Stimulated activated effector memory CD8-positive, alpha-beta T cell treated with anti-CD3 and anti-CD28 coated beads, Interleukin-12 subunit alpha, Interleukin-12 subunit beta, amount 100 ng/mL, for 72 hours (primary cell): ENCODE results near the gene SAYSD1.

Experiments used
- ATAC-seq: fragments of 150-1000 bp; cut with Tn5 transposase; 2 replicates; pipeline ENCODE4 v1.10.0; 2021
- DNase-seq, 2 donors: peaks; one replicate each; pipeline ENCODE4 v3.0.0; 2021 to 2022; ENCODE audit warnings: low spot score in 2 of 2
- H3K27ac Mint-ChIP-seq: one replicate; pipeline ENCODE4 v1.8.0; 2022; ENCODE audit warnings: mild to moderate bottlenecking, mixed read lengths
- H3K36me3 Mint-ChIP-seq: one replicate; pipeline ENCODE4 v1.8.0; 2022; ENCODE audit warnings: mild to moderate bottlenecking, mixed read lengths
- H3K4me1 Mint-ChIP-seq: one replicate; pipeline ENCODE4 v1.8.0; 2022; ENCODE audit warnings: mixed read lengths
- H3K4me3 Mint-ChIP-seq: one replicate; pipeline ENCODE4 v1.8.0; 2022; ENCODE audit warnings: mild to moderate bottlenecking, mixed read lengths
- H3K9me3 Mint-ChIP-seq: one replicate; pipeline ENCODE4 v1.8.0; 2022; ENCODE audit warnings: mixed read lengths

Gene SAYSD1

GRCh38 chr6:39076623-39077535 lies 38.1 kb downstream of the SAYSD1 start:
- ATAC-seq (no peak), DNase-seq (no peak)
- Mint-ChIP-seq H3K4me3 (no peak overlapping the region), H3K4me1 (peaks cover 16% of the 10 kb centered on the region), H3K36me3 (no peaks in the 10 kb centered on the region), H3K9me3 (no peaks in the 10 kb centered on the region), H3K27ac (no peak overlapping the region)

- no peak for ATAC-seq
- no peak overlapping the region for H3K4me3 Mint-ChIP-seq
- H3K27ac Mint-ChIP-seq, result no peak overlapping the region
- peaks cover 16% of the 10 kb centered on the region for H3K4me1 Mint-ChIP-seq
- no peaks in the 10 kb centered on the region for H3K9me3 Mint-ChIP-seq
- no peak for DNase-seq
- no peaks in the 10 kb centered on the region for H3K36me3 Mint-ChIP-seq
Measured at GRCh38 chr6:39075807-39076622, 39.0 kb downstream of the SAYSD1 start.

GRCh38 chr6:39075010-39075686 lies 39.8 kb downstream of the SAYSD1 start:
- H3K4me3 Mint-ChIP-seq, result no peak overlapping the region
- peaks cover 16% of the 10 kb centered on the region for H3K4me1 Mint-ChIP-seq
- DNase-seq (no peak), ATAC-seq (no peak)
- no peak overlapping the region for H3K27ac Mint-ChIP-seq
- H3K36me3 Mint-ChIP-seq, result no peaks in the 10 kb centered on the region
- no peaks in the 10 kb centered on the region for H3K9me3 Mint-ChIP-seq

- Mint-ChIP-seq H3K4me1 (peaks cover 16% of the 10 kb centered on the region), H3K36me3 (no peaks in the 10 kb centered on the region), H3K9me3 (no peaks in the 10 kb centered on the region), H3K27ac (no peak overlapping the region), H3K4me3 (no peak overlapping the region)
- no peak for DNase-seq
- no peak for ATAC-seq
Measured at GRCh38 chr6:39074486-39074885, 40.5 kb downstream of the SAYSD1 start.

GRCh38 chr6:39073471-39074355 lies 41.3 kb downstream of the SAYSD1 start:
- no peaks in the 10 kb centered on the region for H3K36me3 Mint-ChIP-seq
- peaks cover 16% of the 10 kb centered on the region for H3K4me1 Mint-ChIP-seq
- H3K4me3 Mint-ChIP-seq, result no peak overlapping the region
- ATAC-seq (peak; percentile 4), DNase-seq (no peak)
- no peaks in the 10 kb centered on the region for H3K9me3 Mint-ChIP-seq
- H3K27ac Mint-ChIP-seq, result no peak overlapping the region

GRCh38 chr6:39072830-39073229 lies 42.2 kb downstream of the SAYSD1 start:
- Mint-ChIP-seq H3K36me3 (no peaks in the 10 kb centered on the region), H3K9me3 (no peaks in the 10 kb centered on the region), H3K4me3 (no peak overlapping the region), H3K4me1 (peaks cover 16% of the 10 kb centered on the region), H3K27ac (no peak overlapping the region)
- ATAC-seq (no peak), DNase-seq (no peak)

- ATAC-seq, result no peak
- Mint-ChIP-seq H3K4me3 (no peak overlapping the region), H3K4me1 (no peaks in the 10 kb centered on the region)
Measured at GRCh38 chr6:39068391-39068790, 46.6 kb downstream of the SAYSD1 start.

GRCh38 chr6:39065561-39065960 lies 49.4 kb downstream of the SAYSD1 start:
- no peak overlapping the region for H3K27ac Mint-ChIP-seq
- no peaks in the 10 kb centered on the region for H3K4me1 Mint-ChIP-seq
- DNase-seq, result no peak
- H3K36me3 Mint-ChIP-seq, result no peaks in the 10 kb centered on the region
- H3K4me3 Mint-ChIP-seq, result no peak overlapping the region
- no peaks in the 10 kb centered on the region for H3K9me3 Mint-ChIP-seq
- ATAC-seq, result no peak

More at GRCh38 chr6:39068391-39068790, 46.6 kb downstream of the SAYSD1 start:
- H3K9me3 Mint-ChIP-seq, result no peaks in the 10 kb centered on the region
- DNase-seq, result no peak
- no peak overlapping the region for H3K27ac Mint-ChIP-seq
- no peaks in the 10 kb centered on the region for H3K36me3 Mint-ChIP-seq

GRCh38 chr6:39063526-39063925 lies 51.5 kb downstream of the SAYSD1 start:
- Mint-ChIP-seq H3K27ac (no peak overlapping the region), H3K4me1 (no peaks in the 10 kb centered on the region), H3K4me3 (no peak overlapping the region), H3K36me3 (no peaks in the 10 kb centered on the region), H3K9me3 (no peaks in the 10 kb centered on the region)
- no peak for DNase-seq
- ATAC-seq, result no peak

GRCh38 chr6:39062014-39062740 lies 52.8 kb downstream of the SAYSD1 start:
- no peaks in the 10 kb centered on the region for H3K36me3 Mint-ChIP-seq
- no peaks in the 10 kb centered on the region for H3K4me1 Mint-ChIP-seq
- no peaks in the 10 kb centered on the region for H3K9me3 Mint-ChIP-seq
- no peak overlapping the region for H3K4me3 Mint-ChIP-seq
- no peak overlapping the region for H3K27ac Mint-ChIP-seq
- ATAC-seq (no peak), DNase-seq (no peak)

- no peak overlapping the region for H3K4me3 Mint-ChIP-seq
- H3K36me3 Mint-ChIP-seq, result no peaks in the 10 kb centered on the region
- H3K27ac Mint-ChIP-seq, result no peak overlapping the region
- no peaks in the 10 kb centered on the region for H3K4me1 Mint-ChIP-seq
- DNase-seq (no peak), ATAC-seq (no peak)
- no peaks in the 10 kb centered on the region for H3K9me3 Mint-ChIP-seq
Measured at GRCh38 chr6:39061588-39061987, 53.4 kb downstream of the SAYSD1 start.

GRCh38 chr6:39061182-39061581 lies 53.8 kb downstream of the SAYSD1 start:
- DNase-seq (no peak), ATAC-seq (no peak)
- H3K27ac Mint-ChIP-seq, result no peak overlapping the region
- H3K4me3 Mint-ChIP-seq, result no peak overlapping the region
- H3K36me3 Mint-ChIP-seq, result no peaks in the 10 kb centered on the region
- H3K4me1 Mint-ChIP-seq, result no peaks in the 10 kb centered on the region
- no peaks in the 10 kb centered on the region for H3K9me3 Mint-ChIP-seq

GRCh38 chr6:39060467-39061160 lies 54.4 kb downstream of the SAYSD1 start:
- DNase-seq (no peak), ATAC-seq (peak; percentile 14)
- H3K4me3 Mint-ChIP-seq, result no peak overlapping the region
- no peak overlapping the region for H3K27ac Mint-ChIP-seq
- no peaks in the 10 kb centered on the region for H3K36me3 Mint-ChIP-seq
- H3K9me3 Mint-ChIP-seq, result no peaks in the 10 kb centered on the region
- no peaks in the 10 kb centered on the region for H3K4me1 Mint-ChIP-seq
